ENCODE results near the gene TAOK2. TPM values are rescaled to one million over a fixed set of nuclear protein-coding genes. Genes with fewer than 3 reads are reported as not detected.

Gene TAOK2
- total RNA-seq, 2 experiments from 2014 or later: 13.1 to 14.1 TPM

DNA sequence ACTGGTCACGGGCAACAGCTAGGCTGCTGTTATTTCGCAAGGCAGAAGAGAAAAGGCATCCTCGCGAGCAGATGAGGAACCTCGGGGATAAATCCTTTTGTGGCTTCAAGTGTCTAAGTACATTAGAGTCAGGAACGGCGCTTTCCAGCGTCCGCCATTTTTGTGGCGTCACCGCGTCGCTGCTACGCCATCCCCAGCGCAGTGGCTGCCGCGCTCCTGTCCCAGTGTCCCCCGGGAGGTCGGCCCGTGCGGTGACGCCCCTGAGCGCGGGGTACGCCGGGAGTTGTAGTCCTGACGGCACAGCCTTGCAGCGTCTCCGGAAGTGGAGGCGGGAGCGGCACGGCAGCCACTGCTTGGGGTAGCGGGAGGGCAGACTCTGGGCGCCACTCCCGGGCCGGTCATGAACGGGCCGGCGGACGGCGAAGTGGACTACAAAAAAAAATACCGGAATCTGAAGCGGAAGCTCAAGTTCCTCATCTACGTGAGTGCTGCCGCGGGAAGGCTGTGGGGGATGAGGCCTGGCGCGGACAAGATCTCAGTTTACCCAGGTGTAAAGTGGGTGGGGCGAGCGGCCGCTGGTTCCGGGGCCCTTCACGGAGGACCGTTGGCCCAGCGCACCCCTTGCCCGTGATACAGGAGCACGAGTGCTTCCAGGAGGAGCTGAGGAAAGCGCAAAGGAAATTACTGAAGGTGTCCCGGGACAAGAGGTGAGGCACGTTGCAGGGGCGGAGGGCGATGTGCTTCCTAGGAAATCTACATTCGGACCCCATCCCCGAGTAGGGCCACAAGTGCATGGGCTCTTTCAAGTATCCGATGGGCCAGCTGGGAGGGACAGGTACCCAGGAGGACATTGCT, 22.5 kb downstream of the TAOK2 start, which contains the start of gene INO80E:
INO80E (plus strand) TSS at position 331 of the 855 bp plus-strand sequence; CDS start at position 401, 70 bp downstream.
- H3K27ac Mint-ChIP-seq: peak within 1 kb of the TSS; percentile 99
- peak; percentile 95 for ATAC-seq (ENCODE audit: poor library complexity)
- Histone ChIP-seq H3K4me1 (ENCODE audit: insufficient read depth, low read length) (peaks cover 30% of the 10 kb centered on the region), H3K27me3 (ENCODE audit: control insufficient read depth in 1 of 2, insufficient read depth in 2 of 2, low read length in 2 of 2) (no peaks in the 10 kb centered on the region), H3K27ac (ENCODE audit: low read depth in 1 of 2, low read length in 2 of 2) (peak within 1 kb of the TSS; percentile 98), H3K9me3 (ENCODE audit: control insufficient read depth in 1 of 2, insufficient read depth in 1 of 2, low read length in 2 of 2) (no peaks in the 10 kb centered on the region), H3K36me3 (ENCODE audit: insufficient read depth, low read length) (peaks cover 40% of the 10 kb centered on the region), H3K4me3 (ENCODE audit: low read length) (peak within 1 kb of the TSS; percentile 83)
- ChIA-PET CTCF (interaction anchor here (0.8 to 2.1 kb wide), 2 partner anchors 10 to 295 kb away, joined by 3 to 7 read pairs; no protein-coding TSS in a partner anchor), POLR2A (interaction anchor here (1.0 to 2.6 kb wide), 14 partner anchors 8 to 330 kb away, joined by 3 to 18 read pairs (median 4); partner anchors contain the start of genes ALDOA, CORO1A, DOC2A and KCTD13)
- intact Hi-C loops (cut with DNase I, micrococcal nuclease): loop anchor here (1.0 to 10.0 kb wide), 12 partner anchors 23 to 1171 kb away; partner anchors contain the start of genes CDIPT (in 2 of the 2), ATXN2L (in 1 of the 2), FBXL19 (in 1 of the 2) and KCTD13 (in 1 of the 2)
- peak within 1 kb of the TSS; percentile 98 for H3K4me3 Mint-ChIP-seq
- H3K36me3 Mint-ChIP-seq (ENCODE audit: low read depth): peaks cover 62% of the 10 kb centered on the region
- DNase-seq: peak; percentile 97 to 100 (median 99)
- no peaks in the 10 kb centered on the region for H3K27me3 Mint-ChIP-seq
- H3K9me3 Mint-ChIP-seq: no peaks in the 10 kb centered on the region
- peaks cover 33% of the 10 kb centered on the region for H3K4me1 Mint-ChIP-seq (ENCODE audit: low read depth)
- TF ChIP-seq, protein P1, sequence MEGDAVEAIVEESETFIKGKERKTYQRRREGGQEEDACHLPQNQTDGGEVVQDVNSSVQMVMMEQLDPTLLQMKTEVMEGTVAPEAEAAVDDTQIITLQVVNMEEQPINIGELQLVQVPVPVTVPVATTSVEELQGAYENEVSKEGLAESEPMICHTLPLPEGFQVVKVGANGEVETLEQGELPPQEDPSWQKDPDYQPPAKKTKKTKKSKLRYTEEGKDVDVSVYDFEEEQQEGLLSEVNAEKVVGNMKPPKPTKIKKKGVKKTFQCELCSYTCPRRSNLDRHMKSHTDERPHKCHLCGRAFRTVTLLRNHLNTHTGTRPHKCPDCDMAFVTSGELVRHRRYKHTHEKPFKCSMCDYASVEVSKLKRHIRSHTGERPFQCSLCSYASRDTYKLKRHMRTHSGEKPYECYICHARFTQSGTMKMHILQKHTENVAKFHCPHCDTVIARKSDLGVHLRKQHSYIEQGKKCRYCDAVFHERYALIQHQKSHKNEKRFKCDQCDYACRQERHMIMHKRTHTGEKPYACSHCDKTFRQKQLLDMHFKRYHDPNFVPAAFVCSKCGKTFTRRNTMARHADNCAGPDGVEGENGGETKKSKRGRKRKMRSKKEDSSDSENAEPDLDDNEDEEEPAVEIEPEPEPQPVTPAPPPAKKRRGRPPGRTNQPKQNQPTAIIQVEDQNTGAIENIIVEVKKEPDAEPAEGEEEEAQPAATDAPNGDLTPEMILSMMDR (IDR thresholded peaks at IDR 0.05): no peak

DNA sequence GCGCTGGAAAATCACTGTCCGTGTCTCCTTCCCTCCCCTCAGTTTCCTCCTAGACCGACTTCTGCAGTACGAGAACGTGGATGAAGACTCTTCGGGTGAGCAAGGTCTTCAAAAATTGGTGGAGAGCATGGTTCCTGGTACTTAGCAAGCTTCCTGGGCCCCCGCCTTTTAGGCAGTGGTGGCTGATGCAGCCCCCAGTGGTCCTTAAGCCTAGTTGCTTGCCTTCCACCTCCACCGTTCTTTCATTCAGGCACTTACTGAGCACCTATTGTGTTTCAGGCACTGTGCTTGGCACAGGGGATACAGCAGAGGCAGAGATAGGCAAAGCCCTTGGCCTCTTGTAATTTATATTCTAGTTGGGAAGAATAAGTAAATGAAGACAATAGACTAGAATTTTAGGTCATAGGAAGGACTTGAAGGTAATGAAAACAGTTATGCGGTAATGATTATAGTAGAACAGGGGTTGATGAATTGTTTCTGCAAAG, 23.1 kb downstream of the TAOK2 start:
- H3K27ac ChIP-seq (ENCODE audit: low read depth in 1 of 2, low read length in 2 of 2): peak overlapping the region in 1 of 2 donors; percentile 98
- Mint-ChIP-seq H3K9me3 (no peaks in the 10 kb centered on the region), H3K27ac (peak overlapping the region; percentile 99), H3K4me3 (peak overlapping the region; percentile 98), H3K36me3 (ENCODE audit: low read depth) (peaks cover 67% of the 10 kb centered on the region), H3K4me1 (ENCODE audit: low read depth) (peaks cover 33% of the 10 kb centered on the region), H3K27me3 (no peaks in the 10 kb centered on the region)
- no peaks in the 10 kb centered on the region for H3K9me3 ChIP-seq (ENCODE audit: control insufficient read depth in 1 of 2, insufficient read depth in 1 of 2, low read length in 2 of 2)
- TF ChIP-seq, protein P1 (IDR thresholded peaks at IDR 0.05): no peak
- intact Hi-C loops (cut with DNase I, micrococcal nuclease): loop anchor here (1.0 to 10.0 kb wide), 8 partner anchors 55 to 1172 kb away; partner anchors contain the start of genes CDIPT (in 2 of the 2), ATXN2L (in 1 of the 2), FBXL19 (in 1 of the 2) and MAZ (in 1 of the 2)
- peak overlapping the region; percentile 83 for H3K4me3 ChIP-seq (ENCODE audit: low read length)
- ChIA-PET CTCF (interaction anchor here (2.1 kb wide), 1 partner anchor 9 kb away, joined by 7 read pairs; no protein-coding TSS in a partner anchor), POLR2A (interaction anchor here (0.8 to 2.6 kb wide), 10 partner anchors 8 to 296 kb away, joined by 3 to 18 read pairs (median 4); partner anchors contain the start of genes DOC2A, KCTD13, TAOK2 and TMEM219)
- peaks cover 30% of the 10 kb centered on the region for H3K4me1 ChIP-seq (ENCODE audit: insufficient read depth, low read length)
- DNase-seq: no peak
- no peaks in the 10 kb centered on the region for H3K27me3 ChIP-seq (ENCODE audit: control insufficient read depth in 1 of 2, insufficient read depth in 2 of 2, low read length in 2 of 2)
- no peak for ATAC-seq (ENCODE audit: poor library complexity)
- H3K36me3 ChIP-seq (ENCODE audit: insufficient read depth, low read length): peaks cover 40% of the 10 kb centered on the region

DNA sequence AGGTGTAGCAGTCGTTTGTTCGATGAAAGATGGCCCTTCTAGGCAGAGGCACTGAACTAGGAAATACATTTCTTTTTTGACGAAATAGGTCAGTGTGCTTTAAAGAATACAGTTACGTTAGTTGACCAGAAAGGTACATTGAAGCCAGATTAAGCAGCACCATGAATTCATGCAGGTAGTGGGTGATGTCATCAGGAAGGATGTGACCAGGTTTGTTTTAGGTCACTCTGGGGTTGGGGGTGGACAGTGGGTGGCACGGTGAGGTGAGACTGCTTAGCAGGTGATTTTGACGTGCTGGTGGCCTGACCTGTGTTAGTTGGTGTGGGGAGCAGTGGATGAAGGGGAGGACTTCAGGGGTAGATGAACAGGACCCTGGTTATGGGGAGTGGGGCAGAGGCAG, 25.9 kb downstream of the TAOK2 start:
- Mint-ChIP-seq H3K4me3 (peak overlapping the region; percentile 38), H3K9me3 (no peaks in the 10 kb centered on the region), H3K4me1 (ENCODE audit: low read depth) (peaks cover 32% of the 10 kb centered on the region), H3K36me3 (ENCODE audit: low read depth) (peaks cover 65% of the 10 kb centered on the region), H3K27ac (no peak overlapping the region), H3K27me3 (no peaks in the 10 kb centered on the region)
- TF ChIP-seq, protein P1 (IDR thresholded peaks at IDR 0.05): no peak
- CTCF ChIA-PET: interaction anchor here (1.0 kb wide), 1 partner anchor 151 kb away, joined by 3 read pairs; no protein-coding TSS in a partner anchor
- Histone ChIP-seq H3K4me1 (ENCODE audit: insufficient read depth, low read length) (peaks cover 26% of the 10 kb centered on the region), H3K27me3 (ENCODE audit: control insufficient read depth in 1 of 2, insufficient read depth in 2 of 2, low read length in 2 of 2) (no peaks in the 10 kb centered on the region), H3K36me3 (ENCODE audit: insufficient read depth, low read length) (peaks cover 39% of the 10 kb centered on the region), H3K9me3 (ENCODE audit: control insufficient read depth in 1 of 2, insufficient read depth in 1 of 2, low read length in 2 of 2) (no peaks in the 10 kb centered on the region), H3K27ac (ENCODE audit: low read depth in 1 of 2, low read length in 2 of 2) (no peak overlapping the region), H3K4me3 (ENCODE audit: low read length) (no peak overlapping the region)
- ATAC-seq (ENCODE audit: poor library complexity) (no peak), DNase-seq (no peak)
- POLR2A ChIA-PET: no interaction called here
- intact Hi-C loops (cut with DNase I, micrococcal nuclease): loop anchor here (5.0 to 10.0 kb wide), 6 partner anchors 53 to 1175 kb away; partner anchors contain the start of genes ATXN2L (in 1 of the 2), CDIPT (in 1 of the 2), FBXL19 (in 1 of the 2) and MAZ (in 1 of the 2)

Measured in CD4-positive, alpha-beta T cell (primary cell).